Muscle of arm (tissue), 12 donors: ENCODE results near the gene THEM5. TPM values are rescaled to one million over a fixed set of nuclear protein-coding genes. Genes with fewer than 3 reads are reported as not detected.
"Not testable (repeated sequence)": the region's sequence is repeated elsewhere in the genome, so short reads cannot be mapped to it uniquely, and the experiment has no call there.

ENCODE experiments used
- DNase-seq: peaks from one replicate; pipeline ENCODE4 v3.0.0-alpha.2; 2013
- polyA plus RNA-seq, 12 donors: library from polyadenylated mRNA; unstranded; fragments of 120-200 nt; gene quantifications; one replicate each; pipeline ENCODE4 v1.2.1, GENCODE V29; 2013; ENCODE audit not compliant: insufficient read length in 12 of 12

The THEM5 gene
- polyA plus RNA-seq, 12 donors, result 0.35 to 11.0 (median 0.62) TPM; not detected in 2

DNA sequence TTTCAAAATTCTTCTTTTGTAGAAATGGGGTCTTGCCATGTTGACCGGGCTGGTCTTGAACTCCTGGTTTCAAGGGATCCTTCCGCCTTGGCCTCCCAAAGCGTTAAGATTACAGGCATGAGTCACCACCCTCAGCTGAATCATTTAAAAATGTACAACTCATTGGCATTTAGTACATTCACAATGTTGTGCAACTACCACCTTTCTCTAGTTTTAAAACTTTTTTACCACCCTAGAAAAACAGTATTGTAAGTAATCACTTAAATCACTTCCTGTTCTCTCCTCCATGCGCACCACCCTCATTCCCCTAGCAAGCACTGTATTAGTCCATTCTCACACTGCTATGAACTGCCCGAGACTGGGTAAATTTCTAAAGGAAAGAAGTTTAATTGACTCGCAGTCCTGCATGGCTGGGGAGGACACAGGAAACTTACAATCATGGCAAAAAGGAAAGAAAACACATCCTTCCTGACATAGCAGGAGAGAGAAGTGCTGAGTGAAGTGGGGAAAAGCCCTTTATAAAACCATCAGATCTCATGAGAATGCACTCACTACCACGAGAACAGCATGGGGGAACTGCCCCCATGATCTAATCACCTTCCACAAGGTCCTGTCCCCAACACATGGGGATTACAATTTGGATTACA is 14.4 kb upstream of the THEM5 start:
- DNase-seq, result no peak

DNA sequence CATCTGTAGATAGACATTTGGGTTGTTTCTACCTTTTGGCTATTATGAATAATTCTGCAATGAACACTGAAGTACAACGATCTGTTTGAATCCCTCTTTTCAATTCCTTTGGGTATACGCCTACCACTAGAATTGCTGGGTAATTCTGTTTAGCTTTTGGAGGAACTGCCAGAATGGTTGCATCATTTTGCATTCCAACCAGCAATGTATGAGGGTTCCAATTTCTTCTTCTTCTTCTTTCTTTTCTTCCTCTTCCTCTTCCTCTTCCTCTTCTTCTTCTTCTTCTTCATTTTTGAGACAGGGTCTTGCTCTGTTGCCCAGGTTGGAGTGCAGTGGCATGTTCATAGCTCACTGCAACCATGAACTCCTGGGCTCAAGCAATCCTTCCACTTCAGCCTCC is 13.8 kb upstream of the THEM5 start:
- no peak for DNase-seq

DNA sequence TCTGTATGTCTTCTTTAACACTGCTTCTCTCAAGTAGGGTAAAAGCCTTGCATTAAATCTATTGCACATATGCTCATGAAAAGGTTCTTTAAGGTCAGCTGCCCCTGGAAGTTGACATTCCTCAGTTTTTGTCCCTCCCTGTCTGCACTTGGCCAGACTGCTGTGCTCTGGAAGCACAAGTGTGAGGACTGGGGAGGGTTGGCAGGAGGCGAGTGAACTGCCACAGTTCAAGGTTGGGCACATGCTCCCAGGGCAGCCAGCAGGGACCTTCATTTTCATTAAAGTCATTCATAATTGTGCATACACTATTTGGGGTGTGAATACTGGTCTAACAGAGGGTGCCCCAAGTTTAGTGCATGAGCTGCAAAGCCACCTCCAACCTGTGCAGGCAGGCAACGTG is 10.9 kb upstream of the THEM5 start:
- no peak for DNase-seq

DNA sequence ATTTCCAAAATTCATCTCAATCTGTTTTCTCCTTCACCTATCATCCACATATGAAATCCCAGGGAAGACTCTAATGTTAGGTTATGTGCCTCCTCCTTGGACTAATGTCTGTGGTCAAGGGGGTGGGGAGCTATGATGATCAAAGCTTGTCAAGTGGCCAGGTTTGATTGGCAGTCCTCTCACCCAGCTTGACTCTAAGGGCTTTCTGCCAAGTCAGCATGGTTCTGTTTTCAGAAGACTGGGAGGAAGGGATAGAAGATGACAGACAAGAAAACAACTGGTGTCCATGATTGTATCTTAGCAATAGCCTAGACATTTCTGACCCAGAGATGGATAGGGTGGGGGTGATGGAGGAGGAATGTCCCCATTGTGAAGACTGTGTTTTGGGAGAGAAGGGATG is 9.1 kb upstream of the THEM5 start:
- DNase-seq, result no peak

DNA sequence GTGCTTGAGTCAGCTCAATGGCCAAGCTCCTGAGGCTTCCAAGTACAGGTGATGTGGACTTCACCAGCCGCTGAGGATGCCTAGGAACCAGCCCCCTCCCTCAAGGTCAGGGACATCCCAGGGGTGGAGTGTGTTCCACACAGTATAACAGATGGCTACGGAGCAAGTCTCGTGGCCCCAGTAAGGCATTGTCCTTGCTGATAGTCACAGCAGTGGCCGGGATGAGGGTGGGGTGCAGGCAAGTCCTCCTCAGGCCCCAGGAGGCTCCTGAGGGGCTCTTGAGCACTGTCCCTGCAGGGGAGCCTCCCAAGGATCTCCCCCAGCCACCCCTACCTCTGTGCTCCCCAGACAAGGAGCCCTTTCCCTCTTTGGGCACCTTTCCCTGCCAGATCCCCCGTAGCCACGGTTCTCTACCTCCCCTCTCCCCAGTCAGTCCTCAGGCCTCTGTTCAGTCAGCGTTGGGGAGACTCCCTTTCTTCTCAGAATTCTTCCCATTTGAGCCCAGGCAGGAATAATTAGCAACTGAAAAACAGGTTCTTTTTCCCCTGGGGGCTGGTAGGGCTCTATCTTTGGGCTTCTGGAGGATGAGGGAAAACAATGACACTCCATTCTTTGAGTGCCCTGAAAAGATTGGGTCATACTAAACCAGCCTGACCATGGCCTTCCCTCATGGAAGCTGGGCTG is 7.1 kb upstream of the THEM5 start:
- no peak for DNase-seq

DNA sequence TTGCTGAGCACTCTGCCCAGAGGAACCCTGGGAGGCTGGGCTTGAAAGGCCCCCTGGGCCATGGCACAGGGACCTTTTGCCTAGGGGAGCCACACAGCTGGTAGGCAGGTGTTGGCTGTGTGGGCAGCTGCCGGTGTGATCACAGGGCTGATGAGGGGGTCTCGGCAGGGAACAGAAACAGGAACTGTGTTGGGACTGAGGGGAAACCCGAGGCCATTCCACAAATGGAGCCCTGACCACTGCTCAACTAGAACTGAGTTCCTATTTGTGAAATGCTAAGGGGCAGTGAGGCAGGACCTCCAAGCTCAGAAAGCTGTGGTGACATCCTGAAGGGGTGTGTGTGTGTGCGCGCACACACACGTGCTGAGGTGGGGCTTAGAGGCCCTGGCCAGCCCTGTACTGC is 6.4 kb upstream of the THEM5 start:
- DNase-seq, result no peak

DNA sequence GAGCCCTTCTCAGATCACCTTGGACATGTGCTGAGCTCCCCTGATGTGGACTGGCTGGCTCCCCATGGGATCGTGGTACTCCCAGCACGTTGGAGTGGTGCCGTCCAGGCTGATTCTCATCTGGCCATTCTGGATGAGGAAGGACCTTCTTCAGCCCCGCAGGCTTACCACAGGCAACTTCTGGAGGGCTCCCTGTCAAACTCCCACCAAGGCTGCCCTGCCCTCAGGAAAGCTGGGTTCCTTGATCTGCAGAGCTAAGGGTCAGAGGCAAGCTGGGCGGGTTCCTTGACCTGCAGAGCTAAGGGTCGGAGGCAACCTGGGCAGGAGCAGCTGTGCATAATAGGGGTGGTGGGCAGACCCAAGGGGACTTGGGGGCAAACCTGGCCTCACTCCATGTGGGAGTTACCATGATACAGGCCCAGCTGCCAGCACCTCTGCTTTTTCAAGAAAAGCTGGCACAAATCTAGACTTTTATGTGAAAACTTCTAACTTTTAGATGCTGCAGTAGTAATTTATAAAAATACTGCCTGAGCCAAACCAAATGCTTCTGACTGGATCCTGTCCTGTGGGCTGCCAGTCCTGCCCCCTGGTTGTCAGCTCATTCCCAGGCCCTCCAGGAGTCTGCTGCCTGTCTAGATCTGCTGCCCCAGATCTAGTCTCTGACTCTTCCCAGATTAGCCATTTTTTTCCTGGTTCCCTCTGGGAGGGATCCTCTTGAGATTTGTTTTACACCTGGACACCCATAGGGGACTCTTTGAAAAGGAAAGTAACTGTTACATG is 5.6 kb upstream of the THEM5 start:
- DNase-seq, result no peak

DNA sequence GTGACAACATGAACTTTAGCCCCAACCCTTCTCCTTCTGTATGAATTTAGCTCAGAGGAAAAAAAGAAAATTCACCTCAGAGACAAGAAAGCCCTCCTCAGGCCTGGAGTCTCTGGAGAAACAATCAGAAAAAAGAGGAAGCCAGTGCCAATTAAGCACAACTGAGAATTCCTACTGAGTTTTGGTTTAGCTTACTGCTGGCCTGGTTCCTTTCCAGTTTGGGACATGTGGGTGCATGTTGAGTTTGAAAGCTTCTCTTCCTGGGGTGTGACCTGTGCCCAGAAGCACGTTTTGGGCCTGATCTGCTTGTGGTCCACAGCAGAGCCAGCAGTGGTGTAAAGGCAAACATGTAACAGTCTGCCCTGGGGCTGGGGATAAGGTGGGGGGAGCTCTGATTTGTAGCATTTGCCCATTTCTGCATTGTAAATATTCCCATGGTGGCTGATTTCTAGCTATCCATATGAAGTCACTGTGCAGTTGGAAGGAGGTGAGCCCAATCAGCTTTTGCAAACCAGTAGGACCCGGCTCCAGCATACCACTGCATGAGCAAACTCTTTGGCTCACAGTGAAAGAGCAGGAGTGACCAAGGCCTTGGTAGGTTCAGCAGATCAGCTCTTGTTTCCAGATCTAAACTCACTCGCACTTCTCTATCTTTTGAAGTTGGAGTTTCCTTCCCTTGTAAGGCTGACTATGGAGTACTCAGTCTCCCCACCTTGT is 4.7 kb upstream of the THEM5 start:
- DNase-seq, result no peak

DNA sequence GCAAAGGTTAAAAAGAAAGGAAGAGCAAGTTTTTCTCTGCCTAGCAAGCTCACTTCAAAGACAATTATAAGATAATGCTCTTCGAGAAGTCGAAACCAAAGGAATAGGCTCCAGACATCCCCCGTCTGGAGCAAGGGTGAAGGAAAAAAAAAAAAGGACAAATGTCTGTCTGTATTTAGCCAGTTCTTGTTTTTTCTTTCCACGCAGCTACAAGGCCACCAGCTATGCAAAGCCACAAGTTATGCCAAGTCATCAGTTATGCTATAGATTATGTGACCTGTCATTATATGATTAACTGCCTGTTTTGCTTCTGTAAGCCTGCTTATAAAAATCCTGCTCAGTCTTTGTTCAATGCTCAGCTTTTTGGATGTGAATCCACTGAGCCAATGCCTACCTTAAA is 2.4 kb upstream of the THEM5 start:
- no peak for DNase-seq

DNA sequence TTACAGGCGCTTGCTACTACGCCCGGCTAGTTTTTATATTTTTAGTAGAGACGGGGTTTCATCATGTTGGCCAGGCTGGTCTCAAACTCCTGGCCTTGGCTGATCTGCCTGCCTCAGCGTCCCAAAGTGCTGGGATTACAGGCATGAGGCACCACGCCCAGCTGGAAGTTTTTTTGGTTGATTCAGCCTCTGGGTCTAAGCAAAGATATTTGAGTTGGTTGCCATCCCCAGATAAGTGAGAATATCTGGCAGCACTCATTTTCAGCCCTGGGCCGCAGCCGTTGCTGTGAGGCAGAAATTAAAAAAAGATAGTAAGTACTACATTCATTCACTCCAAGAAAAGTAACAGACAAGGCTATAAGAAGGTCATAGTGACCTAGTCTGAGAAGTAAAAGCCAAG is 2.0 kb upstream of the THEM5 start:
- not testable (repeated sequence) for DNase-seq

DNA sequence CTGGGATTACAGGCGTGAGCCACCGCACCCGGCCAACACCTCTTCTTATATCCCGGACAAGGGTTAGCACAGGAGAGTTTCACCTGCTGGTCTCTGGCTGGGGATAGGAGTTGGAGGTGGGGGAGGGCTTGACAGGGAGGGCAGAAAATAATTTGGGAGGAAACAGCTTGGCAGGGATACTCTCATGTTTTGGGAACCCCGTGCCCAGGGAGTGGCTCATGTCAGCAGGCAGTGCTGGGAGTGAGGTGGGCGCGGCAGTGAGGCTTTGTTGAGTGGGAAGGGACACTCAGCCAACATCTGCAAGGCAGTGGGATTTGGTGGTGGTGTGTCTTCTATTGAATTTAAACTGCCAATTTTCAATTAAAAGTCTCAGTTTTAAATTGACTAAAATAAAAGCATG is 1.1 kb upstream of the THEM5 start:
- DNase-seq, result no peak

DNA sequence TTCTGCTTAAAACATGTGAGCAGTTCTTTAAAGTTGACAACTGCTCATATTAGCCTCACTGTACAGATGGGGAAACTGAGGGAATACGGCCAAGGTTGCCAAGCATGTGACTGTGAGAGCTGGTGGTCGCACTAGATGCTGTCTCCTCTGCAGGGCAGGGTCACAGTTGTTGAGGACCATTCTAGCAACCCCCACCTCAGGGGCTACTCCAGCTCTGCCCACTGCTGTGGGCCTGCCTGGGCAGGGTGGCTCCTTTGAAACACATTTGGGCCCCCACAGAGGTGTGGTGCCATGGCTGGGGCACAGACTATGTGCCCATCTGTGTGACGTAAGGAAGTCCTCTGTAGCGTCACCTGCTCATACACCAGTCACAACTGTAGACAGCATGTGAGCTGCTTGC is 779 bp downstream of the THEM5 start:
- no peak for DNase-seq

DNA sequence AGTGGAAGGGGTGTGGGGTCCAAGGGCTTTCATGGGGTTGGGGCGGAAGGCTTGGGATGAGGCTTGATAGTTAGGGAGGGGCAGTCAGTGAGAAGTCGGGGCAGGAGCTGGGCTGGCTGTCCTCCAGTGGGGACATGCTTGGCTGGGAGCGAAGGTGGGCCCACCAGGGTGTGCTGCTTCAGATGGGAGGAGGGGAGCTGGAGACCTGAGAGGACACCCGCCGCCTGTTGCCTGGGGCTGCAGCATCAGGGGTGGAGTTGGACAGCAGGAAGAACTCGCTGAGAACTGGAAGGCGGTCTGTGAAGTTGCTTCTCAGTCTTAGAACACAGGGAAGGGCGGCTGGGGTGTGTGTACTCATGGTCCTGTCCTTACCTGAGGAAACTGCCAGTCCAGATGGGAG is 1.6 kb downstream of the THEM5 start:
- no peak for DNase-seq

DNA sequence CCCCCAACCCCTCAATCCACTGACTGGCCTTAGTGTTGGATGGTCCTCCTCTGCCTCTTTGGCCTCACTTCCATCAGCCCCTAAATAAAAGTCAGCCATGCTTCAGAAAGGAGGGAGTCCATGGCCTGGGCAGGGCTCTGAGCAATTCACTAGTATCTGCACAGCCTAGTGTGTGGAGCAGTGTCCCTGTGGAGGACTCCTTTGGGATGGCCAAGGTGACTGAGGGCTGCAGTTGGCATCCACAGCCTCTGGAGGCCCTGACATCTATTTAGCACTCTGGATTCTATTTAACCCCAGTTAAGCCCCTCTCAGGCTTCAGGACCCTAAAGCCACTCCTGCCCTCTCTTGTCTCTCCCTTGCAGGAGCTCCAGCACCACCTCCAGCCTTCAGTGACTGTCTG is 3.6 kb downstream of the THEM5 start:
- DNase-seq, result no peak

DNA sequence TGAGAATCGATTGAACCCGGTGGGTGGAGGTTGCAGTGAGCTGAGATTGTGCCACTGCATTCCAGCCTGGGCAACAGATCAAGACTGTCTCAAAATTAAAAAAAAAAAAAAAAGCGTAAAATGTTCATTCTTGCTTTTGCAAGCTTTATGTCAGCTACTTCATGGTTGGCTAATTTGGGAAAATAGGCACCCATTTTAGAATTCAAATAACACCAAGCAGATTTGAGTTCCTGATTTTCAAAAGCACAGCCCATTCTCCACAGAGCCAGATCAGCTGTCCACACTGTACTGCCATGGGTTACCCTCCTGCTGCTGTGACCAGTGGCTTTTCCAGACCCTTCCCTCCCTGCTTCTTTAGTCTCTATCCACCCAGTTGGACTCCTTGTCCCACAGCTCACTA is 4.4 kb downstream of the THEM5 start:
- DNase-seq, result no peak

DNA sequence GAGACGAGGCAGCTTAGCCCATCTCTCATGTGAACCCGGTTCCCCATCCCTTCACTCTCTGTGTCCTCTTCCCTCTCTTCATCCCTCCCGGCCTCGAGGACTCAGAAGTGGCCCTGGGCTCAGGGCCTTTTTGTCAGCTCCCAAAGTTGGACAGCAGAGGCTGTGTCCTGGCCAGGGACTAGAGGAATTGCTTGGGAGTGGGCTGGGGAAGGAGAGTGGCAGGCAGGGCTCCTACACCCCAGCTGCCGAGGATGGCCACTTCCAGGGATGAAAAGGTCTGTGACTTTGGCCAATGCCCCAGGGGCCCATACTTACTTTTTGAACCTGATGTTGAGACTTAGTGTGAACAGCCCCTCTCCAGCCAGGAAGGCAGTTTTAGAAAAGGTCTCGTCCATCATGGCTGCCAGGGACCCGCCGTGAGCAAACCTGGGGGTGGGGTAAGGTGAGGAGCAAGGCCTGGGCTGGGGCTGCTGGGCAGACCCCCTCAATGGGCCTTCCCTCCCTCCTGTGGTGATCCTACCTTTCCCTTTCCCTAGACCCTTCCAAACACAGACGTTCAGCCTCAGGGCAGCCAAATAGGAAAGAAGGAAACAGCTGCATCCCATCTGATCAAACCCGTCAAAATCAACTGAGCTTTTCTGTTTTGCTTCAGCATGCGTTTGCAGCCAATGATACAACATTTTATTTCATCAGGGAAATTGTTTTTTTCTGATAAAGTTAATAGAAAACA is 5.5 kb downstream of the THEM5 start:
- DNase-seq, result no peak

DNA sequence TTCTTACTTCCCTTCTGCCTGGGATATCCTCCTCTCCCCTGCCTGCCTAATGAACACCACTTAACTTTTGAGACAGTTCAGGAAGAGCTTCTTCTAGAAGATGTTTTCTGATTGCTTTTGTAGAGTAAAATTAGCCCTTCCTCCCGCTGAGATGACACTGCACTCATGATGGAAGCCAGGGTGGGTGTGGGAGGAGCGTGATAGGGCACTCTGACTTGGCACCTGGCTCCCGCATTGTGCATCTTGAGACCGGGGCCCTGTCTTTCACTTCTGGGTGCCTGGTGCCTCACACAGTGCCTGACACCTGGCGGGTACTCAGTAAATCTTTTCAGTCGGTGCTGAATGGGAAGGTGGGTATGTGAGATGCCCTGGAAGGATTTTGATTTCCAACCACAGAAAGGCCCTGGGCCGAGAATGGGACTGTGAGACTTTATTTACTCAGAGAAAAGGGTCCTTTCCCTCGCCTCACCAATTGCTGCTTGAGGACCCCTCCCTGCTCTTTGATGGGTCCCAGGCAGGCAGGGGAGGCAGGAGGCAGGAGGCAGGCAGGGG is 6.8 kb downstream of the THEM5 start:
- DNase-seq, result no peak

DNA sequence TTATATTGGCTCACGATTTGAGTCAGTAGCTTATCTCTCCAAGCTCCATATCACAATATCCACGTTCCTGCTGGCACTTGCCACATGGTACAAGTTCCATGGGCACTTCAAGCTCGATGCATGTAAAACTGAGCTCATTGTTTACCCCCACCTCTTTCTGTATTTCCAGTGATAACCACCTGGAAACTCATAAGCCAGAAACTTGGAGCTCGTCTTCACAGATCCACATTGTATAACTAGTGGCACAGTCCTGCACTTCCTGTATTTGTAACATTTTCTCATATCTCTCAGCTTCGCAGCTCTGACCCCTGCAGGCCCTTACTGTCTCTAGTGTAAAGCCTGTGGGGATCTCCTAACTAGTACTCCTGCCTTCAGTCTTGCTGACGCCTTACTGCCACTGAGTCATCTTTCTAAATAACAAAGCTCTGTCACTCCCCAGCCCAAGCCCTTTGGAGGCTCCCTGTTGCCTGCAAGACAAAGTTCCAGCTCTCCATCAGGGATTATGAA is 7.4 kb downstream of the THEM5 start:
- no peak for DNase-seq

DNA sequence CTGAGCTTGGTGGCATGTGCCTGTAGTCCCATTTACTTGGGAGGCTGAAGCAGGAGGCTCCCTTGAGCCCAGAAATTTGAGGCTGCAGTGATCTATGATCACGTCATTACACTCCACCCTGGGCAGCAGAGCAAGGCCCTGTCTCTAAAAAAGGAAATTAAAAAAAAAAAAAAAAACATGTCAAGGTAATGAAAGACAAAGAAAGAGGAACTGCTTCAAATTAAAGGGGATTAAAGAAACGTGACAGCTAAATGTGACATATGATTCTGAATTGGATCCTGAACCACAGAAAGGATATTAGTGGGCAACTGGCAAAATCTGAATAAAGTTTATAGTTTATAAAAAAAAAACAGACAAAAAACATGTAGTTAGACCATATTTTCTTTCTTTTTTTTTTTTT is 10.1 kb downstream of the THEM5 start:
- no peak for DNase-seq

DNA sequence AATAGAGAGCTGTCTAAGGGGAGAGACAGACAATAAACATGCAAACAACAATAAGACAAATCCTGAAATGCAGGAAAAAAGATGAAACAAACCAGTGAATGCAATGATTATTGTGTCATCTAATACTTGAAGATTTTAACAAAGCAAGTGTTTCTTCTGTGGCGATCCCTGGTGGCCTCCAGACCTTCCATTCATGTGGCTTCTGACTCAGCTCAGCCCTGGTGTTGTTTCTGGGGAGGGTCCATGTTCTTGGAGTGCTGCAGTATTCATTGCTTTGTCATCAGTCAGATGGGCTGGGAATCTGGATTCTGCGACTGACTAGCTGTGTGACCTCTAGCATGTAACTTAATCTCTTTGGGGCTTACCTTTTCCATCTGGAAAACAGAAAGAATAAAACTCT is 12.4 kb downstream of the THEM5 start:
- DNase-seq, result no peak

DNA sequence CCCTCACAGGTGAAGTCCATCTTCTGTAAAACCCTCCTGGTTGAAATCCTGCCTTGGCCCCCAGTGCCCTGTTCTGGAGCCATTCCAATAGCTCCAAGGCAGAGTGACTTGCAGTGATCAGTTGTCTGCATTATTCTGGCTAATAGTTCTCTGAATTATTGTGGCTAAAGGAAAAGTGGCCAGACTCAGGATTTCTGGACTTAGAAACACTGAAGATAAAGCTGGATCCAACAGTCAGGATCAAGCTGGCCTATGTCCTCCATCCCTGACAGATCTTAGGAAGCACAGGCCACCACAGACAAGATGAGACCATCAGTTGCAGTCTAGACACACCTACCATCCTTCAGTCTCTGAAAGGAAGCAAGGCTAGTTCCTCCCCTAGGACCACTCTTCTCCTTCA is 13.1 kb downstream of the THEM5 start:
- DNase-seq, result no peak
